AG04449 (cell line): ENCODE data around the gene ACTL10.

Experiments used
- CTCF ChIA-PET: fragments of 350-600 bp; formaldehyde crosslinking; extraction: SDS; loops from one replicate; lab custom pipeline; 2021; ENCODE audit warnings: antibody characterized with exemption; lab: Yijun Ruan, JAX
- POLR2A ChIA-PET: fragments of 400-600, 350-600 bp; formaldehyde crosslinking; extraction: SDS; loops from one replicate; lab custom pipeline; 2020; ENCODE audit warnings: antibody characterized with exemption, inconsistent platforms; lab: Yijun Ruan, JAX
- DNase-seq: peaks from one replicate; pipeline ENCODE4 v3.0.0-alpha.2; 2010; ENCODE audit warnings: low read depth, low spot score
- H3K4me3 ChIP-seq: 2 replicates; pipeline ENCODE4 v1.5.1; 2011; ENCODE audit warnings: low read depth, mild to moderate bottlenecking, control low read depth, low read length
- TF ChIP-seq, protein P1 (sequence below): IDR thresholded peaks from one replicate; pipeline ENCODE4 v1.5.1; 2011; ENCODE audit warnings: mild to moderate bottlenecking, moderate library complexity, low read length, control low read depth, inconsistent platforms; ENCODE audit not compliant: insufficient read depth; ENCODE audit errors: missing control alignments

The ACTL10 gene

DNA sequence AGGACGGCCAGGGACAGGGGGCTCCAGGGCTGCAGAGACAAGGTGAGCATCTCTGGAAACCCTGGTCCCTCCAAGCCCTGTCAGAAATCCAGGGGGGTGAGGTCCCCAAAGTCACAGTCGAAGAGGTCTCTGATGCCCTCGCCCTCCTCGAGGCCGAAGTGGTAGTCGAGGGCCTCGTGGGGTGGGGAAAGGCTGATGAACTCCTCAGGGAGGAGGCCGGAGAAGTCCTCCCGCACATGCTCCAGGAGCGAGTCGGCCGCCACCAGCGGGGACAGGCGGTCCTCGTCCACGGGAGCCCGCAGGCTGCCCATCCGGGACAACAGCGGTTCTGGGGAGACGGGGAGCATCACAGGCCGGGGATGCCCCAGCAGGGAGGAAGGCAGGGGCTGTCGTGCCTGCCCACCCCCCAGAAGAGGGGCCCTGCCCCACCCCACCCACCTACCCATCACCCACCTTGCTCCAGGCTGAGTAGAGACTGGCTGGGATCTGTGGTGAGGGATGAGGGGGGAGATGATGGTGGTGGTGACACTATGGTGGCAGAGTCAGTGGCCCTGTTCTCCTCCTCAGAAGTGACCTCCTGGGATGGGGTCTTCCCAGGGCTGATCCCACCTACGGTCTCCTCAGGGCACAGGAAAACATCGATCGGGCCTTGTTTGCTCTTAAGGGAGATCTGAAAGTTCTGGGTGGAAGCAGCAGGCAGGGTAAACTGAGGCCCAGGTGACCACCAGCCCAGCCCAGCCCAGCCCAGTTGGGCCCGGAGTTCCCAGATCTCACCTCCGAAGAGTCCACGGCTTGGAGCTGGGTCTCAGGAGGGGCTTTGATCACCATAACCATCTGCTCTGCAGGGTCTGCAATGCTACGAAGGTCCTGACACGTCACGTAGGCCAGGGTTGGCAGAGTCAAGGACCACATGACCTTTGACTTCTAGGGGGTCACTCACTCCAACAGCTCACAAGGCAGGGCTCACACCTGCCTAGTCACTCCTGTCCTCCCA is 10.2 kb downstream of the ACTL10 start:
- TF ChIP-seq, protein P1, sequence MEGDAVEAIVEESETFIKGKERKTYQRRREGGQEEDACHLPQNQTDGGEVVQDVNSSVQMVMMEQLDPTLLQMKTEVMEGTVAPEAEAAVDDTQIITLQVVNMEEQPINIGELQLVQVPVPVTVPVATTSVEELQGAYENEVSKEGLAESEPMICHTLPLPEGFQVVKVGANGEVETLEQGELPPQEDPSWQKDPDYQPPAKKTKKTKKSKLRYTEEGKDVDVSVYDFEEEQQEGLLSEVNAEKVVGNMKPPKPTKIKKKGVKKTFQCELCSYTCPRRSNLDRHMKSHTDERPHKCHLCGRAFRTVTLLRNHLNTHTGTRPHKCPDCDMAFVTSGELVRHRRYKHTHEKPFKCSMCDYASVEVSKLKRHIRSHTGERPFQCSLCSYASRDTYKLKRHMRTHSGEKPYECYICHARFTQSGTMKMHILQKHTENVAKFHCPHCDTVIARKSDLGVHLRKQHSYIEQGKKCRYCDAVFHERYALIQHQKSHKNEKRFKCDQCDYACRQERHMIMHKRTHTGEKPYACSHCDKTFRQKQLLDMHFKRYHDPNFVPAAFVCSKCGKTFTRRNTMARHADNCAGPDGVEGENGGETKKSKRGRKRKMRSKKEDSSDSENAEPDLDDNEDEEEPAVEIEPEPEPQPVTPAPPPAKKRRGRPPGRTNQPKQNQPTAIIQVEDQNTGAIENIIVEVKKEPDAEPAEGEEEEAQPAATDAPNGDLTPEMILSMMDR, result no peak
- ChIA-PET POLR2A (no interaction called here), CTCF (interaction anchor here (0.7 to 5.3 kb wide), 2 partner anchors 9 to 10 kb away, joined by 3 to 40 read pairs; partner anchors contain the start of genes ACTL10 and E2F1)
- no peak for DNase-seq
- H3K4me3 ChIP-seq, result no peak overlapping the region

DNA sequence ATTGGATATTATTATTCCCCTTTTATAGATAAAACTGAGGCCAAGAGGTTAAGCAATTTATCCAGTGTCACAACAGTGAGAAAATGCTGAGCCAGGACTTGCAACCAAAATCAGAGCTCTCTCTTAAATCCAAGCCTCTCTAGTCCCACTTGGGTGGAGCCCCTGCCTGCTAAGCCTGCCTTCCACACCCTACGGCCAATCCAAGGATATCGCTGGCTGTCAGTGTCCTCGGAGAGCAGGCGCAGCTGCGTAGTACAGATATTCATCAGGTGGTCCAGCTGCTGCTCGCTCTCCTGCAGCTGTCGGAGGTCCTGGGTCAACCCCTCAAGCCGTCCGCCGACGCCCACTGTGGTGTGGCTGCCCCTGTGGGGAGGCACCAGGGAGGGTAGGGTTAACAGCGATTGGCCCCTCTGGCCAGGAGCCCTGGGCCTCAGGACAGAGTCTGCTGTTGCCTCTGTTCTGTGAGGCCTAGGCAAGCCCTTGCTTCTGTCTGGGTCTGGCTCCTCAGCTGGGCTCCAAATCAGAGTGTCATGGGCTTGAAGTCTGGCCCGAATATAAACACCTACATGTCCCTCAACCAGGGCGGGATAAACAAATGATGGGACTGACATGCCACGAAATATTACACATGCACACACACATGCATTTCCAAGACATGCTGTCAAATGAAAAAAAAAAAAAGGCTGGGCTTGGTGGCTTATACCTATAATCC is 11.4 kb downstream of the ACTL10 start:
- no peak for DNase-seq
- no peak overlapping the region for H3K4me3 ChIP-seq
- TF ChIP-seq, protein P1, result no peak
- ChIA-PET POLR2A (no interaction called here), CTCF (interaction anchor here (5.3 kb wide), 1 partner anchor 10 kb away, joined by 40 read pairs; the partner anchor contains the start of gene ACTL10)

GRCh38 chr20:33679758-33680485 is 13.2 kb downstream of the ACTL10 start:
- ChIA-PET POLR2A (no interaction called here), CTCF (interaction anchor here (0.8 to 5.3 kb wide), 3 partner anchors 12 to 52 kb away, joined by 3 to 40 read pairs (median 3); partner anchors contain the start of gene ACTL10)
- H3K4me3 ChIP-seq, result no peak overlapping the region
- TF ChIP-seq, protein P1, result no peak
- no peak for DNase-seq

GRCh38 chr20:33680686-33681085 is 13.9 kb downstream of the ACTL10 start:
- peak; percentile 34 for DNase-seq
- POLR2A ChIA-PET, result interaction anchor here (0.6 to 0.9 kb wide), 2 partner anchors 8 to 16 kb away, joined by 3 read pairs; no protein-coding TSS in a partner anchor
- CTCF ChIA-PET, result interaction anchor here (5.3 kb wide), 1 partner anchor 12 kb away, joined by 40 read pairs; the partner anchor contains the start of gene ACTL10
- TF ChIP-seq, protein P1, result no peak
- no peak overlapping the region for H3K4me3 ChIP-seq

DNA sequence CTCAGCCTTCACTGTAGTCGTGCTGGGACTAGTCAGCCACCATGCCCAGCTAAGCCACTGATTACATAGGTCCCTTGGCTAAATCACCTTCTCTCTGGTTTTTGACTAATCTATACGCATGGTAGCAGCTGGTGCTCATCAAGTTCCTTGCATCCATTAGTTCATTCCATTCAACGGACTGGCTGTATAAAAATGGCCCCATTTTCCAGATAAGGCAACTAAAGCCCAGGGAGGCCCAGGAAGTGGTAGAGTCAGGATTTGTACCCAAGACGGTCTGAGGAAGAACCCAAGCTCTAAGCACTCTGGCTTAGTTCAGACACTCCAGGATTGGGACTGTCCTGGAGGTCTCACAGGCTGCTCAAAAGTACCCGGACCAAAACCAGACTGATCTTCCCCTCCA is 14.5 kb downstream of the ACTL10 start:
- CTCF ChIA-PET, result interaction anchor here (5.3 kb wide), 1 partner anchor 13 kb away, joined by 40 read pairs; the partner anchor contains the start of gene ACTL10
- H3K4me3 ChIP-seq, result no peak overlapping the region
- DNase-seq, result no peak
- POLR2A ChIA-PET, result interaction anchor here (0.6 to 0.9 kb wide), 2 partner anchors 9 to 17 kb away, joined by 3 read pairs; no protein-coding TSS in a partner anchor
- TF ChIP-seq, protein P1, result no peak
